Left ventricle myocardium inferior (tissue), 1 donor: Measurements from ENCODE around the gene FRMD1. TPM values are rescaled to one million over a fixed set of nuclear protein-coding genes. Genes with fewer than 3 reads are reported as not detected.
A peak's percentile ranks its signal among the peaks of the same experiment; 100 is the strongest.

Experiments used
- DNase-seq: peaks from one replicate; pipeline ENCODE4 v3.0.0-alpha.2; 2020
- H3K27ac ChIP-seq: fragments of 200-600 bp; replicated peaks from 2 replicates; pipeline ENCODE4 v1.8.0; 2021
- H3K27me3 ChIP-seq: fragments of 200-600 bp; 2 replicates; pipeline ENCODE4 v1.8.0; 2021; ENCODE audit warnings: low read depth
- H3K36me3 ChIP-seq: fragments of 200-600 bp; 2 replicates; pipeline ENCODE4 v1.8.0; 2021
- H3K4me1 ChIP-seq: fragments of 200-600 bp; 2 replicates; pipeline ENCODE4 v1.8.0; 2021
- H3K4me3 ChIP-seq: fragments of 200-600 bp; 2 replicates; pipeline ENCODE4 v1.8.0; 2021; ENCODE audit warnings: mild to moderate bottlenecking, moderate library complexity
- H3K9me3 ChIP-seq: fragments of 200-600 bp; replicated peaks from 2 replicates; pipeline ENCODE4 v1.8.0; 2021
- CTCF ChIP-seq: fragments of 200-600 bp; IDR thresholded peaks from 2 replicates; pipeline ENCODE4 v1.8.0; 2021; ENCODE audit warnings: antibody characterized with exemption, mild to moderate bottlenecking, borderline replicate concordance
- intact Hi-C: fragments of 100-400 bp; cut with micrococcal nuclease; formaldehyde crosslinking; loops from one replicate; pipeline ENCODE4 v1.11.0; 2022
- long read RNA-seq: library from polyadenylated mRNA; unstranded; transcript quantifications from one replicate; pipeline ENCODE4 v2.0.0, GENCODE V29; 2021
- total RNA-seq: library from RNA; stranded (reverse); fragmentation: NEBNext Ultra II Directional; extraction: Animal tissue kit (Norgen Biotek cat#: 25700); gene quantifications from one replicate; pipeline ENCODE4 v1.2.1, GENCODE V29; 2021
- donor health status: DM: no; HTN: yes; CAD: no; lungs with severe emphysema.

FRMD1 gene
- total RNA-seq: 0.16 TPM
- long read RNA-seq, partial matches to known transcripts: 1 of 1 reads
- long read RNA-seq, other reads (novel, unspliced or antisense): 0 of 1 reads

- Histone ChIP-seq H3K27ac (no peak within 1 kb of the TSS), H3K4me1 (peaks cover 11% of the 10 kb centered on the region), H3K27me3 (no peaks in the 10 kb centered on the region), H3K9me3 (no peaks in the 10 kb centered on the region), H3K4me3 (no peak within 1 kb of the TSS), H3K36me3 (no peaks in the 10 kb centered on the region)
- DNase-seq: no peak
- no peak for TF ChIP-seq CTCF
- intact Hi-C loops: no loop called here
Measured at GRCh38 chr6:168078943-168079405, at the start of gene FRMD1. Gene FRMD1, minus strand, starts transcription at chr6:168079212. Its CDS starts 118 bp downstream, at chr6:168079094.

- peaks cover 18% of the 10 kb centered on the region for H3K4me1 ChIP-seq
- no peak overlapping the region for H3K4me3 ChIP-seq
- DNase-seq: no peak
- intact Hi-C loops: no loop called here
- H3K27me3 ChIP-seq: peaks cover 13% of the 10 kb centered on the region
- no peak overlapping the region for H3K27ac ChIP-seq
- TF ChIP-seq CTCF: no peak
- H3K9me3 ChIP-seq: no peaks in the 10 kb centered on the region
- H3K36me3 ChIP-seq: no peaks in the 10 kb centered on the region
Measured at GRCh38 chr6:168128006-168128630, 49.1 kb upstream of the FRMD1 start.

GRCh38 chr6:168127384-168127868 lies 48.4 kb upstream of the FRMD1 start:
- Histone ChIP-seq H3K27ac (no peak overlapping the region), H3K9me3 (no peaks in the 10 kb centered on the region), H3K36me3 (no peaks in the 10 kb centered on the region), H3K4me3 (no peak overlapping the region), H3K27me3 (peaks cover 11% of the 10 kb centered on the region), H3K4me1 (peaks cover 11% of the 10 kb centered on the region)
- TF ChIP-seq CTCF: no peak
- intact Hi-C loops: no loop called here
- peak; percentile 55 for DNase-seq

GRCh38 chr6:168126566-168127383 lies 47.8 kb upstream of the FRMD1 start:
- no peak for DNase-seq
- peaks cover 5% of the 10 kb centered on the region for H3K4me1 ChIP-seq
- no peaks in the 10 kb centered on the region for H3K9me3 ChIP-seq
- peaks cover 4% of the 10 kb centered on the region for H3K27me3 ChIP-seq
- intact Hi-C loops: no loop called here
- no peaks in the 10 kb centered on the region for H3K36me3 ChIP-seq
- H3K27ac ChIP-seq: no peak overlapping the region
- TF ChIP-seq CTCF: no peak
- no peak overlapping the region for H3K4me3 ChIP-seq

GRCh38 chr6:168125429-168126001 lies 46.5 kb upstream of the FRMD1 start:
- no peaks in the 10 kb centered on the region for H3K36me3 ChIP-seq
- DNase-seq: no peak
- no peak overlapping the region for H3K27ac ChIP-seq
- peaks cover 3% of the 10 kb centered on the region for H3K27me3 ChIP-seq
- no peaks in the 10 kb centered on the region for H3K9me3 ChIP-seq
- TF ChIP-seq CTCF: no peak
- intact Hi-C loops: no loop called here
- peaks cover 5% of the 10 kb centered on the region for H3K4me1 ChIP-seq
- H3K4me3 ChIP-seq: no peak overlapping the region
